GM21367 (cell line): Measurements from ENCODE around the gene KIF21B.
A peak's percentile ranks its signal among the peaks of the same experiment; 100 is the strongest.

Experiments
- ATAC-seq: cut with Tn5 transposase; IDR thresholded peaks from one replicate; pipeline ENCODE4 v1.9.1; 2021; ENCODE audit not compliant: unreplicated experiment

Gene KIF21B

DNA sequence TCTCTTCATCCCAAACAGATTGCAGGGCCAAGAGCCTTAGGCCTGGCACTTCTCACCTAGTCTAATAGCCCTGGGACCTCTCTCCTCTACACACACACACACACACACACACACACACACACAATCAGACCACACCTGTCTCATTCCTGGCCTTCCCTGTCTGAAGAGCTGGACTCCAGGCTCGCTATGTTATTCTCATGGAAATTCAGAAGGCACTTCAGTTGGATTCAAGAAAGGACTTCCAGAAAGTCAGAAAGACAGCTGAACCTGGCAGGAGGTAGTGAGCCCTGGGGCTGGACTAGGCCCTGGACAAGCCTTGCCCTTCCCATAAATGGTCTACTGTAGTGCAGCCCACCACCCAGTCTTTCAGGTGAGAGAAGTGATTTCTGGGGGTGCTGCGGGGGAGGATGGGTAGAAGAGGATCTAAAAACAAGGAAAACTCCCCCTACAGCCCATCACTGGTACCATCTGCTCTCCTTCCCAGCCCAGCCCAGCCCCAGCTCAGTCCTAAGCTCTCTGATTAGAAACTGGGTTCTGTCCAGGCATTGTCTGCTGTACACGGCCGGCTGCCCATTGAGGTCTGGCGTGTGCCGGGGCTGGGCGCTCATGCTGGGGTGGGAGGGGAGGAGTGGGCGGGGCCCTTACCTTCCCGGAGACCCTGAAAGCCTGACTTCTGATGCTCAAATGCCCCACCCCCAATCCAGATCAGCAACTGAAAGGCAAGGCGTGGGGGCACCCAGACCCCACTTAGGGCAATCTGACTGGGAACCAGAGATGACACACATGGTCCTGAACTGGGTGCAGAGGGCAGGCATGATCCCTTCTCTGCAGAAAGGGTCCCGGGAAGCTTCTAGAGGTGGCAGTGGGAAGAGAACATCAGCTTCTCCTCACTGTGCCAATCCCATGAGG lies 2.5 kb downstream of the KIF21B start:
- ATAC-seq = no peak

- no peak for ATAC-seq
Observed at GRCh38 chr1:201020040-201020591, 3.4 kb downstream of the KIF21B start.

GRCh38 chr1:201019321-201019977 lies 4.1 kb downstream of the KIF21B start:
- peak; percentile 67 for ATAC-seq

DNA sequence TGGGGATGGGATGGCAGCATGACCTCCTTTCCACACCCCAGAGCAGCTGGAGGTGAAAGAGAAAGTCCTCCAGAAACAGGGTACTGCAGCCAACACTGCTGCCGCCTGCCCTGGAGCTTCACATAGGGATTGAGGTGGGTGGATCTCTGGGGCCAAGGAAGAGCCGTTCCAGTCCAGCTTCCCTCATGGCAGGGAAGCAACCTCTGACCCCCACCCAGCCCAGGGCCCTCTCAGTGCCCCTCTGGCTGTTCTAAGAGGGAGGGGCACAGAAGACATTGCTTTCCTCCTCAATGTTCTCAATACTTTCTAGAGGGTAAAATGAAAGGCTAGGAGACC lies 5.7 kb downstream of the KIF21B start:
- no peak for ATAC-seq

GRCh38 chr1:201016943-201017827 lies 6.3 kb downstream of the KIF21B start:
- no peak for ATAC-seq

- no peak for ATAC-seq
Observed at GRCh38 chr1:201016211-201016651, 7.3 kb downstream of the KIF21B start.

GRCh38 chr1:201015551-201016091 lies 7.9 kb downstream of the KIF21B start:
- ATAC-seq = no peak

DNA sequence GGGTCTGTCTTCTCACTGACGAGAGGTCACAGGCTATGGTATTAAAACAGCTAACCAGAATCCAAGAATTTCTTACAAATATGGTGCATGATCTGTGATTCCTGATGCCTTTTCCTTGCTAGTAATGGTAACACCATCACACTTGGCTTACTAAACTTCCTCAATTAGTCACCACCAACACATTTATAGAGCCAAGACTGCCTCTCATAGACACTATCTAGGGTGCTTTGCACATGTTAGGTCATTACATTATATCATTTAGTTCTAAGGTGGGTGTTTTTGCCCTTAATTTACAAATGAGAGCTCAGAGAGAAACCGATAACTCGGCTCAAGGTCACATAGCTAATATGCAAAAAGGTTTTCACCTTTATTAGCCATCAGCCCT lies 8.7 kb downstream of the KIF21B start:
- ATAC-seq = no peak

DNA sequence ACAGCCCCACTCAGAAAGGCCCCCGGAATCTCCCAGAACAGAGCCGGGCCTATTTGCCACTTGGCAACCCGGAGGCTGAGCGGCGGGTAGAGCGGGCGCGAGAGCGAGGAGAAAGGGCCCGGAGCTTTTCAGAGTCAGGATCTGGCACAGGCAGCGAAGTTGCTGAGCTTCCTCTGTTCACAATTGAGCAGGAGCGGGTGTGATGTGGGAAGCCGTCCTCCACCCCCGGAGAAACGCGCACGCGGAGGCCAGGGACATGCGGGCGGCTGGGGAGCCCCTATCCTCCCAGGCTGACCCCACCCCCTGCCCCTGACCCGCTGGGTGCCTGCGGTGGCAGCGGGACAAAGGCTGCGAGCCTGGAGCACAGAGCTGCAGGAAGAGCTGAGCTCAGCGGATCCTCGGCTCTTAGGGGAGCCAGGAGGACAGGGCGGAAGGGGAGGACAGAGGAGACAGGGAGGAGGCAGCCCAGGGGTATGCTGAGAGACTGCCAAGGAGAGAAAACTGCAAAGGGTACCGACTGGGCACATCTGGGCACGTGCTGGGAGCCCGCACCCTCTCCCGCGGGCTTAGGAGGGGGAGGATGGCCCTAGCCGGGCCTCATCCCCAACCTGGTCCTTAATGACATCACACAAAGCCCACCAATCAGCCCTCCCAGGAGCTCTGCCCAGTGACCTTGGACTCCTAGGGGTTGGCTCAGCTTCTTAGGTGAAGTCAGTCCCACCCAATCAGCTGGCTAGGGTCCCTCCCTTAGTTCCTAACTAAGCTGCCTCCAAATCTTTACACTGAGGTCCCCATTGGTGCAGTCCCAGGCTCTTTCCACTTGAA lies 9.3 kb downstream of the KIF21B start:
- ATAC-seq = no peak

- no peak for ATAC-seq
Observed at GRCh38 chr1:201013031-201013485, 10.5 kb downstream of the KIF21B start.

GRCh38 chr1:201011616-201012015 lies 11.9 kb downstream of the KIF21B start:
- ATAC-seq = no peak

GRCh38 chr1:201009962-201010645 lies 13.4 kb downstream of the KIF21B start:
- no peak for ATAC-seq

DNA sequence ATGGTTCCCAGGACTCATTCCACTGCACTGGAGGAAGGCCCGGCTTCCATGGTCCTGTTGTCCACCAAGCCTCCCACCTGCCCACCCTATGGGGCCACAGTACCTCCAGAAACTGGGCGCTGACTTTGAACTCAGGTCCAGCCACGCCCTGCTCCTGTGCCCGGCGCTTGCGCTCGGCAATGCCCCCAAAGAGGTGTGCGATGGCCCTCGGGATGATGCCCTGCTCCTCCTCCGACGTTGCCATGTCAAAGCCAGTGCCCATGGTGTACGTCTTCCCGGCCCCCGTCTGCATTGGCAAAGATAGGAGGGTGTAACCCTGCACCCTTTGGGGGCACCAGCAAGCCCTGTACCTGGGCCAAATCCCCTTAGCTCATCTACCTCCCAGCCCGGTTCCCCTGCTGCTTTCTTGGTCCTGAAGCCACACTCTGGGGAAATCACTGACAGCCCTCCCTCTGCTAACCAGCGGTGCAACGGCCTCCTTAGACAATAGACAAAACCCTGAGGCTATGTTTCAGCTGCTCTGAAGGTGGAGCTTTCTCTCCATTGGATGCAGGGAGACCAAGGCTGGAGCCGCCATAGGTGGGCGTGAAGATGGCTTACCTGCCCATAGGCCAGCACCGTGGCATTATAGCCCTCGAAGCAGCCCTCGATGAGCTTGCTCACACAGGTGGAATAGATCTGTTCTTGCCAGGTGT lies 14.7 kb downstream of the KIF21B start:
- ATAC-seq = no peak

GRCh38 chr1:201007481-201007880 lies 16.0 kb downstream of the KIF21B start:
- ATAC-seq = no peak

DNA sequence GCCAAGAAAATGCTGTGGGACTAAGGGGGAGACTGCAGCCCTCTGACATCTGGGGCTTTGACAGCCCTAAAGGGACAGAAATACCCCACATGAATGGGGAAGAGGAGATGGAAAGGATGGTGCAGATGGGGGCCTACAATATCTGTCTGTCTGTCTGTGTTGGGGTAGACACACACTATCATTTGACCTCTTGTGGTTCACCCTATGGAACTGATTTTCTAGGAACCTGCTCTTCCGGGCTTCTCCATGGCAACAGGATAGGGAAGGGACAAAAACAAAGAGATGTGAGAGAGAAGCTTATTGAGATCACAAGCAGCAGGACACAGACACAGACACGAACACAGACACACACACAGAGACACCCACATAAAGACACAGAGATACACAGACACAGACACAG lies 17.1 kb downstream of the KIF21B start:
- no peak for ATAC-seq

DNA sequence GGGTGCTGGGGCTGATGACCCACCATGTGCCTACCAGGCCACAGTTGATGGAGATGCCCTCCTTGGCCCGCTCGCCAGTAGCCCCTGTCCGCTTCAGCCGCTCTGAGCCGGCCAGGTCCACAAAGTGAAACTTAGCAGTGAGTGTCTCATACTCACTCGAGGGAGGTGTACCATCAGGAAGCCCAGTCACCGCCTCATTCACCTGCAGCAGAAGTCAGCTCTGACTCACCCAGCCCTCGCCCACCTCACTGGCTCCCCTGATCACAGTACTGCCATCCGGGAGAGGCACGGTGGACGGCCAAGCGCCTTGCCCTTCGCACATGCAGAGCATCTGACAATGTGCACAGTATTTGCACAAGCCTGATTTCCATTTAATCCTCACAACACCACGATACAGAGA lies 18.8 kb downstream of the KIF21B start:
- ATAC-seq = no peak

GRCh38 chr1:201004154-201004553 lies 19.4 kb downstream of the KIF21B start:
- ATAC-seq = no peak

GRCh38 chr1:201002510-201002909 lies 21.0 kb downstream of the KIF21B start:
- ATAC-seq = no peak

GRCh38 chr1:201001962-201002361 lies 21.6 kb downstream of the KIF21B start:
- ATAC-seq = no peak
